Activated CD8-positive, alpha-beta T cell treated with anti-CD3 and anti-CD28 coated beads, Interleukin-2, amount 10 ng/mL, durations not matched to agents 7 days and 5 days (primary cell): ENCODE results near the gene SYF2. TPM values are rescaled to one million over a fixed set of nuclear protein-coding genes. Genes with fewer than 3 reads are reported as not detected.
"Not testable (repeated sequence)": the region's sequence is repeated elsewhere in the genome, so short reads cannot be mapped to it uniquely, and the experiment has no call there.

ENCODE experiments used
- ATAC-seq: fragments of 150-1000 bp; cut with Tn5 transposase; one replicate; pipeline ENCODE4 v1.10.0; 2021; ENCODE audit warnings: moderate library complexity
- CTCF ChIA-PET: fragments of 350-600 bp; sonication (Branson Sonifier 250); formaldehyde crosslinking; loops from one replicate; lab custom pipeline; 2021; ENCODE audit warnings: antibody characterized with exemption; lab: Charles Lee
- POLR2A ChIA-PET: fragments of 350-600 bp; sonication (Branson Sonifier 250); formaldehyde crosslinking; loops from one replicate; lab custom pipeline; 2021; ENCODE audit warnings: antibody characterized with exemption; lab: Charles Lee
- DNase-seq: peaks from one replicate; pipeline ENCODE4 v3.0.0-alpha.2; 2020
- H3K27ac Mint-ChIP-seq: one replicate; pipeline ENCODE4 v1.8.0; 2021; ENCODE audit warnings: mild to moderate bottlenecking, mixed read lengths
- H3K27me3 Mint-ChIP-seq: one replicate; pipeline ENCODE4 v1.8.0; 2021; ENCODE audit warnings: low read depth, mixed read lengths
- H3K36me3 Mint-ChIP-seq: one replicate; pipeline ENCODE4 v1.8.0; 2021; ENCODE audit warnings: low read depth, mixed read lengths
- H3K4me1 Mint-ChIP-seq: one replicate; pipeline ENCODE4 v1.8.0; 2021; ENCODE audit warnings: low read depth, mixed read lengths
- H3K4me3 Mint-ChIP-seq: one replicate; pipeline ENCODE4 v1.8.0; 2021; ENCODE audit warnings: mild to moderate bottlenecking, mixed read lengths
- H3K9me3 Mint-ChIP-seq: one replicate; pipeline ENCODE4 v1.8.0; 2022; ENCODE audit warnings: mixed read lengths; ENCODE audit not compliant: insufficient read depth
- total RNA-seq, 2 experiments: library from RNA; stranded (reverse); gene quantifications; one replicate each; pipeline ENCODE4 v1.2.3, GENCODE V29; 2021

SYF2 gene
- 10 to 100 TPM; 36.8 to 37.1 TPM for total RNA-seq

DNA sequence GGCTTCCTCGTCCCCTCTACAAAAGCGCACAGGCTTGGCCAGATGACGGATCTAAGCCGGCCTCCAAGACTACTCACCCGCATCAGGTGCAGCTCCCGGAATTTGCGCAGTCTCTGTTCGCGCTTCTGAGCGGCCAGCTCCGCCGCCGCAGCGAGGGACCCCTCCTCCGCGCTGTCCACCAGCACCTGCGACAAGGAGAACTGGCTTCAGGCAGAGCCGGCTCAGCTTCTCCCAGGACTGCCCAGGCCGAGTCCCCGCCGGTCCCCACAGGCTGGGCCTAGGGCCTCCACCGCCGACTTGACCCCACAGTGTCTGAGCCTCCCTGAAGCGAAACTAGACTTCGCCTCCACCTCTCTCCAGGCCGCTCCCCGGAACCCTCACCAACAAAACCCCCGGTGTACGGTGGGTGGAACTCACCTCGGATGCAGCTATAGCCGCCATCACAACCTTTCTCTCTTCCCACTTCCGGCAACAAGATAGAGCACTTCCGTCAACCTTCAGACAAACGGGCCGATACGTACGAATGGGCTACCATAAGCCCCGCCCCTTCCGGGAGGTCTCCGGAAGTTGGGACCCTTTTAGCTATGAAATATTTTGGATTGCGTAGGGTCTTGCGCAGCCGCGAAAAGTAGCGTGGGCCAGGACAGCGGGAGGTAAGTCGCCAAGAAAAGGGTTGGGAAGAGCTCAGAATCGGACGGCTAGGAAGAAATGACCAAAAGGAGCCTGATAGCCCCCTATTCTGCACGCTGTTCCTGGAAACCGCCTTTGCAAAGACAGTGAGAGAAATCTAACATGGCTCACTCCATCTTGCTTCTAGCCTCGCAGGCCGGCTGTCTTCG is at the start of gene SYF2:
Gene SYF2 (minus strand): TSS at position 476 of the 839 bp plus-strand sequence. CDS start 35 bp downstream, at position 441.
- ChIA-PET CTCF (interaction anchor here (0.6 to 3.1 kb wide), 9 partner anchors 11 to 477 kb away, joined by 3 to 11 read pairs (median 5); no protein-coding TSS in a partner anchor), POLR2A (interaction anchor here (0.5 to 3.6 kb wide), 38 partner anchors 9 to 1702 kb away, joined by 3 to 113 read pairs (median 4); partner anchors contain the start of genes CLIC4, MTFR1L, RSRP1 and RUNX3)
- no peak within 1 kb of the TSS for H3K4me3 Mint-ChIP-seq
- no peaks in the 10 kb centered on the region for H3K9me3 Mint-ChIP-seq
- H3K4me1 Mint-ChIP-seq, result peaks cover 32% of the 10 kb centered on the region
- H3K27me3 Mint-ChIP-seq, result no peaks in the 10 kb centered on the region
- peaks cover 37% of the 10 kb centered on the region for H3K36me3 Mint-ChIP-seq
- H3K27ac Mint-ChIP-seq, result no peak within 1 kb of the TSS
- DNase-seq, result peak; percentile 95
- ATAC-seq, result peak; percentile 94

GRCh38 chr1:25279693-25280111 is 47.4 kb upstream of the SYF2 start:
- not testable (repeated sequence) for H3K9me3 Mint-ChIP-seq

DNA sequence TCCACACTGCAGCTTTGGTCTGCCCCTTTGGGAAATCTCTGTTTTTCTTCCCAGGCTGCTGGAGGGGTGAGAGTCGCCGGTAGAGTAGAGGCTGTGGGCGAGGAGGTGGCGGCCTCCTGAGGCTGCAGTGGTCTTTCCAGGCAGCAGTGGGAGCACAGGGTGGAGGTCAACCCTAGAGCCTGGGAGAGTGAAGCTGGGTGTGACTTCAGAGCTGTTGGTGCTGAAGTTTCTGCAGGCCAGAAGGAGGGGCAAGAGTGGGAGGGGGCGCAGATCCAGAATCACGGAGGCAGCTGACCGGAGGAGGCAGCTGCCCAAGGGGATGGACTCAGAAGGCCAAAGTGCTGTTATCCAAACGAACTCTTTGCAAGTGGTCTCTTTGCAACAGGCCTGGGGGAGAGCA is 46.5 kb upstream of the SYF2 start:
- H3K9me3 Mint-ChIP-seq, H3K27ac Mint-ChIP-seq, DNase-seq, H3K27me3 Mint-ChIP-seq, ATAC-seq, POLR2A ChIA-PET, H3K4me3 Mint-ChIP-seq, H3K36me3 Mint-ChIP-seq, CTCF ChIA-PET, H3K4me1 Mint-ChIP-seq: not testable (repeated sequence)

More at GRCh38 chr1:25279693-25280111, 47.4 kb upstream of the SYF2 start:
- H3K4me3 Mint-ChIP-seq, H3K4me1 Mint-ChIP-seq, POLR2A ChIA-PET, ATAC-seq, H3K36me3 Mint-ChIP-seq, DNase-seq, H3K27ac Mint-ChIP-seq, CTCF ChIA-PET, H3K27me3 Mint-ChIP-seq: not testable (repeated sequence)

DNA sequence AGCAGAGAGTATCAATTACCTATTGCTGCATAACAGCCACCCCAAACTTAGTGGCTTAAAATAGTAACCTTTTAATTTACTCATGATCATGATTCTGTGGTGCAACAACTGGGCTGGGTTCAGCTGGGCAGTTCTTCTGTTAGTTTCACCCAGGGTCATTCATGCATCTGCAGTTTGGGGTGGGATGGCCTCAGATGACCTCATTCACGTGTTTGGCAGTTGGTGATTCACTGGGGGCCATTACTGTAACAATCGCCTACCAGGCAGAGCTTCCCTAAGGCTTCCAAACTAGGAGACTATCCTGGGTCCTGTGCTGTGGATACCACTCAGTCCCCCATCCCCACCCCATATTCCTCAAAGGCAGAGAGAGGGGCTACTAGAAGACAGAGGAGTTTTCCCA is 46.1 kb upstream of the SYF2 start:
- H3K36me3 Mint-ChIP-seq, H3K4me3 Mint-ChIP-seq, H3K27me3 Mint-ChIP-seq, H3K9me3 Mint-ChIP-seq, DNase-seq, H3K27ac Mint-ChIP-seq, CTCF ChIA-PET, ATAC-seq, POLR2A ChIA-PET, H3K4me1 Mint-ChIP-seq: not testable (repeated sequence)

DNA sequence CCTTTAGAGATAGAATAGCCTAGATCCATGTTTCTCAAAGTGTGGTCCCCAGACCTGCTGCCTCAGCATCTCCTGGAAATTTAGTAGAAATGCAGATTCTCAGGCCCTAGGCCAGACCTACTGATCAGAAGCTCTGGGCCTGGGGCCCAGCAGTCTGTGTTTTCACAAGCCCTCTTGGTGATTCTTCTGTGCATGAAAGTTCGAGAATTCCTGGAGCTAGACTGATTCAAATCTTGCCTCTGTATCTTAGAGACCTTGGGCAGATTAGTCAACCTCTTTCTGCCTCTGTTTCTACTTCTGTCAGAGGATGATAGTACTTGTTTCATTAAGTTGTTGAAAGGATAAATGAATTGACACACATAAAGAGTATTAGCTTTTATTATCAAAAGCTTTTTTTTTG is 45.0 kb upstream of the SYF2 start:
- ATAC-seq, H3K4me3 Mint-ChIP-seq, DNase-seq, CTCF ChIA-PET, H3K9me3 Mint-ChIP-seq, H3K36me3 Mint-ChIP-seq, H3K4me1 Mint-ChIP-seq, POLR2A ChIA-PET, H3K27ac Mint-ChIP-seq, H3K27me3 Mint-ChIP-seq: not testable (repeated sequence)

DNA sequence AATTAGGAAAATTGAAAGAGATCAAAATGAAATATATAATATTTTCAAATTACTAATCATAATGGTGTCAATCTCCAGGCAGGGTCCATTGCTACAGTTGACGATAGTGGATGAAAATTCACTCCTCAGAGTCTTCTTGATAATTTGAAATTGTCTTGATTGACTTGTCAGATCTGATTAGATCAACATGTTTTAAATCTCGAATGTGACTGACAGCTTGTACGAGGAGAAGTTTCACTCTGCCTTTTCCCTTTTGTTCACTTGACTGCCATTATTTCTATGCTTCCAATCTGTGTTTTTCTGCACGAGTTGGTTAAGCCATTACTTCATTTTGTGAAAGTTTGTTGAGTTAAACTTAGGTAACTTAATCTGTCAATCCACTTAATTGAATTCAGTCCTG is 43.3 kb upstream of the SYF2 start:
- H3K27ac Mint-ChIP-seq, H3K4me1 Mint-ChIP-seq, DNase-seq, H3K9me3 Mint-ChIP-seq, ATAC-seq, CTCF ChIA-PET, H3K27me3 Mint-ChIP-seq, POLR2A ChIA-PET, H3K36me3 Mint-ChIP-seq, H3K4me3 Mint-ChIP-seq: not testable (repeated sequence)

GRCh38 chr1:25272238-25272637 is 39.9 kb upstream of the SYF2 start, which contains the start of gene RHD:
Gene RHD, plus strand, starts transcription at chr1:25272509. Its CDS starts 39 bp downstream, at chr1:25272548.
- H3K27me3 Mint-ChIP-seq, H3K27ac Mint-ChIP-seq, ATAC-seq, DNase-seq, POLR2A ChIA-PET, CTCF ChIA-PET, H3K4me1 Mint-ChIP-seq, H3K36me3 Mint-ChIP-seq, H3K4me3 Mint-ChIP-seq, H3K9me3 Mint-ChIP-seq: not testable (repeated sequence)

DNA sequence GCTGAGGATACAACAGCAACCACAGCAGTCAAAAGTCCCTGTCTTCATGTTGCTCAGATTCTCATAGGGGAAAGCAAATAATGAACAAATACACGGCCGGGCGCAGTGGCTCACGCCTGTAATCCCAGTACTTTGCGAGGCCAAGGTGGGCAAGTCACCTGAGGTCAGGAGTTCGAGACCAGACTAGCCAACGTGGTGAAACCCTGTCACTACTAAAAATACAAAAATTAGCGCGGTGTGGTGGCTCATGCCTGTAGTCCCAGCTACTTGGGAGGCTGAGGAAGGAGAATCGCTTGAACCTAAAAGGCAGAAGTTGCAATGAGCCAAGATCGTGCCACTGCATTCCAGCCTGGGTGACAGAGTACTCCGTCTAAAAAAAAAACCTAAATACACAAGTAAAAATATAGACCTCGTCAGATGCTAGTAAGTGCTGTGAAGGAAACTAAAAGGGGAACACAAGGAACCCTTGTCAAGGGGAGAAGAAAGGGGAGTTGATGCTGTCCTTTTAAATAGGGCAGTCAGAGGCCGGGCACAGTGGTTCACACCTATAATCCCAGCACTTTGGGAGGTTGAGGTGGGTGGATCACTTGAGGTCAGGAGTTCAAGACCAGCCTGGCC is 36.0 kb upstream of the SYF2 start:
- DNase-seq, ATAC-seq, H3K9me3 Mint-ChIP-seq, CTCF ChIA-PET, H3K36me3 Mint-ChIP-seq, H3K27me3 Mint-ChIP-seq: not testable (repeated sequence)
- POLR2A ChIA-PET, result interaction anchor here (0.6 to 0.9 kb wide), 4 partner anchors 21 to 71 kb away, joined by 4 to 7 read pairs (median 5); partner anchors contain the start of genes RSRP1 and SYF2
- Mint-ChIP-seq H3K27ac (peak overlapping the region; percentile 82), H3K4me1 (peaks cover 12% of the 10 kb centered on the region), H3K4me3 (peak overlapping the region; percentile 83)

DNA sequence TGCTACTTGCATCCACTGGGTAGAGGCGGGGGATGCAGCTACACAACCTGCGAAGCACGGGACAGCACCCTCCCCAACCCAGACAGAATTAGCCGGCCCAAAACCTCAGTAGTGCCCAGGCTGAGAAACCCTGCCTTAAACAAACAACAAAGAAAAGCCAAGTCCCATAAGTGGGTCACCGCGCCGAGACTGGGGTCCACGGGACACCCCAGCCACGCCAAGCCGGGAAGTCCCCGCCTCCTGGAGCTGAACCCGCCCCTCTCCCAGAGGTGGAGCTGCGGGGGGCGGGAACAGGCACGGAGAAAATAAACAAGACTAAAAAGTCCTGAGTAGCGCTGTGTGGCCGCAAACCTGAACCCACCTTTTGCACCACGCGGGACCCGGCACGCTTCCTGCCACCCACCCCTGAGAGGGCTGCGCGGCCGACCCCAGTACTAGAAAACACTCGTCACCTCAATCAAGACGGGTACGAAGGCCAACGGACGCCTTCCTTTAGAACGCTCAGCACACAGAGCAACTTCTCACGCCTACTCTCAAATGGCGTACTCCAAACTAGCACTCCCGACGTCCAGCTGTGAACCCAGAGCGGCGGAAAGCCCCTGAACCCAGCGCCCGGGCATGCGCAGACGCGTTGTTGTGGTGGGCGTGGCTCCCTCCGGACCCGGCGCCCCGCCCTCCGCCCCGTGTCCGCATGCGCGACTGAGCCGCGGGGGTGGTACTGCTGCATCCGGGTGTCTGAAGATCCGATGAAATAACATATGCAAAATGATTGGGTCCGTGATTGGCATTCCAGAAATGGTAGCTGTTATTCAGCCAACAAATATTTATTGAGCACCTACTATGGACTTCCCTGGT is 35.2 kb upstream of the SYF2 start:
- H3K4me1 Mint-ChIP-seq, result peaks cover 12% of the 10 kb centered on the region
- H3K9me3 Mint-ChIP-seq, CTCF ChIA-PET, H3K36me3 Mint-ChIP-seq, H3K27me3 Mint-ChIP-seq: not testable (repeated sequence)
- POLR2A ChIA-PET, result interaction anchor here (0.6 to 0.9 kb wide), 4 partner anchors 20 to 72 kb away, joined by 4 to 7 read pairs (median 5); partner anchors contain the start of genes RSRP1 and SYF2
- DNase-seq, result peak; percentile 91
- peak overlapping the region; percentile 82 for H3K27ac Mint-ChIP-seq
- peak overlapping the region; percentile 83 for H3K4me3 Mint-ChIP-seq
- ATAC-seq, result peak; percentile 76

DNA sequence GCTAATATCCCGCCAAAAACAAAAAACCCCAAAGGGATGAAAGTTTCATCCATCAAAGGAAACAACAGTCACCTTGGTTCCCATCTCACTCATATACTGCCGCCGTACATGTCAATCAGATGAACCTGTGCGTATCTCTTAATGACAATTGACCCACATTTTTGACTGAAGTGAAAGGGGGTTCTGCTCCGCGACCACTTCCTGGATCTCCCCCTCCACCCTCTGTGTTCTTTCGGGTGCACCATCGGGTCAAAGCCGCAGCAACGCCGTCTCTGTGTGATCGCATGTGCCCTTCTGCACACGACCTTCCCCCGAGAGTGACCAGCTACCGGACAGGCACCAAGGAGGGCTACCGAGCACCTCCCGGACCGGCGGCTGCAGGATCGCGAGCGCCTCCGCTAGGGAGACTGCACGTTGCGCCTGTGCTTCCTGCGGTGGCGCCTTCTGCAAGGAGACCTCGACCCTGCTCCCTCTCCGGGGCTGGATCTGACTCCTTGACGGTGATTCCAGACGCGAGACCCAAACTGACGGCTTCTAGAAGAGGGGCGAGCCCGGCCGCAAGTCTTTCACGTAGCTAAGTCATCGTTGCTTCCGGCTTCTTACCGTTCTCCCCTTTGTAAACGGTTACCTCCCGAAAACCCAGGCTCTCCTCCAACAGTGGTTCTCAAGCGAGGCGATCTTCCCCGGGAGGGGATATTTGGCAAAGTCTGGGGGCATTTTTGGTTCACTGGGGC is 34.4 kb upstream of the SYF2 start:
- DNase-seq (peak; percentile 52), ATAC-seq (peak; percentile 54)
- peak overlapping the region; percentile 94 for H3K4me3 Mint-ChIP-seq
- H3K36me3 Mint-ChIP-seq, H3K9me3 Mint-ChIP-seq, H3K27me3 Mint-ChIP-seq, CTCF ChIA-PET, POLR2A ChIA-PET: not testable (repeated sequence)
- peaks cover 12% of the 10 kb centered on the region for H3K4me1 Mint-ChIP-seq
- H3K27ac Mint-ChIP-seq, result peak overlapping the region; percentile 94

DNA sequence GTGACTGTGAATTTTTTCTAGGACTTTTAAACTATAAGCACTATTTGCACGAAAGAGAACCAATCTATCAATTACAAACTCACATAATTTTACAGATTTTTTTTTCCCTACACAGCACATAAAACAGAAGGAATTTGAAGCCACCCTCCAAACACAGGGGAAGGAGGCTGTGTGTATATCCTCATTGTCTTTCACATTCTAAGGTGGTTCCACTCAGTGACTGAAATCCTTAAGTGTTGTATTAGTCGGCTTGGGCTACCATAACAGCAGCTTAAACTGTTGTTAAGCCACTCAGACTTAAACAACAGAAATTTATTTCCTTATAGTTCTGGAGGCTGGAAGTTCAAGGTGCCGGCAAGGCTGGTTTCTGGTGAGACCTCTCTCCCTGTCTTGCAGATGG is 28.0 kb upstream of the SYF2 start:
- H3K4me3 Mint-ChIP-seq, DNase-seq, H3K4me1 Mint-ChIP-seq, H3K27me3 Mint-ChIP-seq, POLR2A ChIA-PET, H3K36me3 Mint-ChIP-seq, ATAC-seq, H3K9me3 Mint-ChIP-seq, H3K27ac Mint-ChIP-seq: not testable (repeated sequence)
- CTCF ChIA-PET, result interaction anchor here (1.0 kb wide), 1 partner anchor 20 kb away, joined by 4 read pairs; no protein-coding TSS in a partner anchor
